Stimulated activated CD8-positive, alpha-beta memory T cell treated with anti-CD3 and anti-CD28 coated beads, Interleukin-7, amount 100 ng/mL, for 24 hours (primary cell): ENCODE measurements around the gene CLEC16A.

Experiments used
- DNase-seq: peaks from one replicate; pipeline ENCODE4 v3.0.0-alpha.2; 2020; ENCODE audit warnings: low read depth

CLEC16A gene

GRCh38 chr16:10968498-10968897 lies 24.1 kb downstream of the CLEC16A start:
- DNase-seq, result no peak

- no peak for DNase-seq
Observed at GRCh38 chr16:10969615-10970014, 25.3 kb downstream of the CLEC16A start.

GRCh38 chr16:10970065-10970464 lies 25.7 kb downstream of the CLEC16A start:
- DNase-seq, result no peak

GRCh38 chr16:10971560-10971961 lies 27.2 kb downstream of the CLEC16A start:
- DNase-seq, result no peak

GRCh38 chr16:10972108-10972818 lies 27.9 kb downstream of the CLEC16A start:
- no peak for DNase-seq

GRCh38 chr16:10972819-10973464 lies 28.6 kb downstream of the CLEC16A start:
- DNase-seq, result no peak

GRCh38 chr16:10976634-10977033 lies 32.3 kb downstream of the CLEC16A start:
- no peak for DNase-seq

GRCh38 chr16:10978124-10978523 lies 33.8 kb downstream of the CLEC16A start:
- DNase-seq, result no peak

- DNase-seq, result no peak
Observed at GRCh38 chr16:10978871-10979446, 34.6 kb downstream of the CLEC16A start.

GRCh38 chr16:10979717-10980601 lies 35.6 kb downstream of the CLEC16A start:
- DNase-seq, result no peak

GRCh38 chr16:10980813-10981212 lies 36.4 kb downstream of the CLEC16A start:
- no peak for DNase-seq

- DNase-seq, result no peak
Observed at GRCh38 chr16:10981697-10982216, 37.4 kb downstream of the CLEC16A start.

GRCh38 chr16:10982465-10983150 lies 38.2 kb downstream of the CLEC16A start:
- DNase-seq, result no peak

GRCh38 chr16:10983159-10983558 lies 38.8 kb downstream of the CLEC16A start:
- DNase-seq, result no peak

- no peak for DNase-seq
Observed at GRCh38 chr16:10984509-10984908, 40.1 kb downstream of the CLEC16A start.

- no peak for DNase-seq
Observed at GRCh38 chr16:10987361-10988163, 43.2 kb downstream of the CLEC16A start.

- peak; percentile 54 for DNase-seq
Observed at GRCh38 chr16:10988164-10988803, 43.9 kb downstream of the CLEC16A start.

GRCh38 chr16:10988879-10989278 lies 44.5 kb downstream of the CLEC16A start:
- no peak for DNase-seq

GRCh38 chr16:10989559-10989958 lies 45.2 kb downstream of the CLEC16A start:
- no peak for DNase-seq

- DNase-seq, result no peak
Observed at GRCh38 chr16:10990378-10990777, 46.0 kb downstream of the CLEC16A start.
